NCI-H69 (cell line): ENCODE data around the gene DDI1.
A peak's percentile ranks its signal among the peaks of the same experiment; 100 is the strongest.
"Not testable (repeated sequence)": the region's sequence is repeated elsewhere in the genome, so short reads cannot be mapped to it uniquely, and the experiment has no call there.

Experiments used
- DNase-seq: peaks from one replicate; lab custom pipeline; 2025; lab: John Stamatoyannopoulos, UW

Gene DDI1

DNA sequence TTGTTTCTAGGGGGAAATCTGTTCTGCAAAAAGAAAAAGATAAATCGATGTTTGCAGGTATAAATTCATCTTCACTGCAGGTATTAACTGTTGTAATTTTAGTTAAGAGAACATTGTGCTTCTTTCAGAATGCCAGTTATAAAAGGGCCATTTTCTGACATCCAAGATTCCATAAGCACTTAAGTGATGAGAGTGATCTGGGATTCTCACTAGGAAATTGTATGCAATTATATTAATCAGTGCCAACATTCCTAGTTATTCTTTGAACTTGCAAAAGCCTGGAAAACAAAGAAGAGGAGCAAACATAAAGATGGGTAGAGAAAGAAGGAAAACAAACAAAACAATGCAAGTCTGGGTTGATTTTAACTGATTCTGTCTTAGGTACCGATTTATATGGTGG, 5.4 kb downstream of the DDI1 start:
- peak; percentile 69 for DNase-seq

DNA sequence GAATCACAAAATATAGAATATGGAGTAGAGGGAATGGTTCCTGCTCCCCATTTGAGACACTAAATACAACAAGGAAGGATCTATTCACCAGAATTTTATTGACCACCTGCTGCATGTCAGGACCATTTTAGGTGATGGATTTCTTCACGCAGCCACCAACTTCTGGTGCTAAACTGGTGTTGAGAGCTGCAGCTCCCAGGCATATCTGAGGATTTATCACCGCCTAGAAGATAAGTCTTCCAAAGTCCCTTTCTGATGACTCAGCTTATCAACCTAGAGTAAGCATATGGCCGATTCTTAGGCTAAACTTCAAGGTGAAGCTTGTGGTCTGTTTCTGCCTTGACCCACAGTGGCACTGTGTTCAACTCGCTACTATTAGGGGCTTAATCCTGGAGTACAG, 6.7 kb downstream of the DDI1 start:
- DNase-seq, result no peak

DNA sequence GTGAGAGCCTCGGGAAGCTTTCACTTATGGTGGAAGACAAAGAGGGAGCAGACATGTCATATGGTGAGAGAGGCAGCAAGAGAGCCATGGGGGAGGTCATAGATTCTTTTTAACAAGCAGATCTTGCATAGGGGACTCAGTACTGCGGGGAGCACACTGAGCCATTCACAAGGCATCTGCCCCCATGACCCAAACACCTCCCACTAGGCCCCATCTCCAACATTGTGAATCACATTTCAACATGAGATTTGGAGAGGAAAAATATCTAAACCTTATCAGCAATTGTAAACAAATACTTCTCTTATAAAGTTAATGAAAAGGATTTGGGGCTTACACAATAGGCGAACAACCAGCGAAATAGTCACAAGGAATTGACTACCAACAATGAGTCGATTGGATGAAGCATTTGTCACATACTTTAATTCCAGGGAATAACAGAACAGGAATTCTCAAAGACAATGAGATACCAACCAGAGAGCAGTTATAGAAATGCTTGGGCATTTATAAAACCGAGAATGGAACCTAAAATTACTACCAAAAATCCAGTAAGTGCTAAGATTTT, 7.3 kb downstream of the DDI1 start:
- no peak for DNase-seq

DNA sequence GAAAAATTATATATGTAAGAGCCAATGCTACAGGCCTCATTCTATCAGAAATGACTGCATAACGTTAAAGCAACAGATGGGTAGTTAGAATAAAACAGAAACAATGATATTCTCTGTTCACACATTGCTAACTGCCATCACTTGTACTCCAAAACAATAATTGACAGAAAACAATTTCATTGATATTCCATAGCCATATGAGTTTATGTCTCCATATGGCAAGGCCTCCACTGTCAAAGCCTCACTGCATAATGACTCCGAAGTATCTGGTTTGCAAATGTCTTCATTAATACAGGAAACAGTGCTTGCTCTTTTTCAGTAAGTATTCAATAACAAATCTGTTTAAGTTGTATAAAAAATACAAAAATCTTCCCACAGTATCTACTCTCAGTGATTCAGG, 9.9 kb downstream of the DDI1 start:
- DNase-seq, result no peak

DNA sequence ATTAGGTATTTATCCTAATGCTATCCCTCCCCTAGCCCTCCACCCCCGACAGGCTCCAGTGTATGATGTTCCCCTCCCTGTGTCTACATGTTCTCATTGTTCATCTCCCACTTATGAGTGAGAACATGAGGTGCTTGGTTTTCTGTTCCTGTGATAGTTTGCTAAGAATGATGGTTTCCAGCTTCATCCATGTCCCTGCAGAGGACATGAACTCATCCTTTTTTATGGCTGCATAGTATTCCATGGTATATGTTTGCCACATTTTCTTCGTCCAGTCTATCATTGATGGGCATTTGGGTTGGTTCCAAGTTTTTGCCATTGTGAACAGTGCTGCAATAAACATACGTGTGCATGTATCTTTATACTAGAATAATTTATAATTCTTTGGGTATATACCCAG, 10.4 kb downstream of the DDI1 start:
- not testable (repeated sequence) for DNase-seq

DNA sequence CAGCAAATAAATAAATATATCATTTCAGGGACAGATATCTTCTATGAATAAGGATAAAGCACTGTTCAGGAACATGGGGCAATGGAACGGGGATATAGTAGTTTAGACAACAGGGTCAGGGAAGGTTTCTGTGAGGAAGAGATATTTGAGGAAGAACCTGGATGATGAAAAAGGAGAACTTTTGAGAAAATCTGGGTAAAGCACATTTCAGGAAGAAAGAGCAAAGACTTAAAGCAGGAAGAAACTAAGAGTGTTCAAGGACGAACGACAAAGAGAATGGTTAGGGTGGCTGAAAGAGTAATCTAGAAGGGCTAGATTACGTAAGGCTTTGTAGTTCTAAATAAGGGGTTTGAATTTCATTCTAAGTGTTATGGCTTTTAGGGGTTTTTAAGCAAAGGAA, 12.7 kb downstream of the DDI1 start:
- no peak for DNase-seq

DNA sequence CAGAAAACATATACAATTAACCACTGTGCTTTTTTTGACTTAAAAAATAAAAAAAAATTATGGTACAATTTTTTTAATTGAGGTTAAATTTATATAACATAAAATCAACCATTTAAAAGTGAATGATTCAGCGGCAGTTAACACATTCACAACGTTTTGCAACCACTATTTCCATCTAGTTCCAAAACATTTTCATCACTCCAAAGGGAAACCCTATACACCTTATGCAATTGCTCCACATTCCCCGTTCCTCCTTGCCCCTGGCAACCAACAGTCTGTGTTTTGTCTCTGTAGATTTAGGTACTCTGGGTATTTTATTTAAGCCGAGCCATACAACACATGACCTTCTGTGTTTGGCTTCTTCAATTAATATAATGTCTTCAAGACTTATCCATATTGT, 15.3 kb downstream of the DDI1 start:
- DNase-seq, result no peak

DNA sequence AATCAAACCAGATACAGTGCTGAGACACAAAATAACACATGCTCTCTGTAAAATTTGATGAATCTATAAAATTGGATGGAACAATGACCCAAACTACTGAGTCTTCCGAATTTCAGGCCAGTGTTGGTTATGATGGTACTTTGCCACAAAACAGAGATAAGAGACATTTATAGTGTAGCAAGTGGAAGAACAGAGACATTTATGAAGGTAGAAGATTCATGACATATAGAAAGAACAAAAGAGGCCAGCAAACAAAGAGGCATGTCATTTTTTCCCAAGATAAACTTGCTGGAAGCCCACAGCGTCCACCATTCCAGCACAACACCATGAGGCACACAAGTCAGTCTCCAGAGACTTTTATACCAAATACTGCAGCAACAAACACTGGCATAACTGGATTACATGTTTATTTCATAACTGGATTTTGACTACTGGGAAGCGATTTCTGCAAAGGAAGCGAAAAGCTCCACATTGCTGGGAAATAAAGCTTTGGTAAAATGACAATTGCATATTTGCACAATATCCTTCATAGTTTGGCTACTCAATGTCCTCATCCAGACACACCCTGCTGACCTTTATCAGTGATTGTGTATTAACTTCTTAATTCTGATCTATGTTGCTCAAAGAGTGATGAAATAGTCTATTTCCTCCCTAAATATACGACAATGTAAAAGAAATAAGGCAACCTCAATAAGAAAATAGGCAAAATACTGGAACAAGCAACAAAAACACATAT, 17.5 kb downstream of the DDI1 start:
- no peak for DNase-seq

DNA sequence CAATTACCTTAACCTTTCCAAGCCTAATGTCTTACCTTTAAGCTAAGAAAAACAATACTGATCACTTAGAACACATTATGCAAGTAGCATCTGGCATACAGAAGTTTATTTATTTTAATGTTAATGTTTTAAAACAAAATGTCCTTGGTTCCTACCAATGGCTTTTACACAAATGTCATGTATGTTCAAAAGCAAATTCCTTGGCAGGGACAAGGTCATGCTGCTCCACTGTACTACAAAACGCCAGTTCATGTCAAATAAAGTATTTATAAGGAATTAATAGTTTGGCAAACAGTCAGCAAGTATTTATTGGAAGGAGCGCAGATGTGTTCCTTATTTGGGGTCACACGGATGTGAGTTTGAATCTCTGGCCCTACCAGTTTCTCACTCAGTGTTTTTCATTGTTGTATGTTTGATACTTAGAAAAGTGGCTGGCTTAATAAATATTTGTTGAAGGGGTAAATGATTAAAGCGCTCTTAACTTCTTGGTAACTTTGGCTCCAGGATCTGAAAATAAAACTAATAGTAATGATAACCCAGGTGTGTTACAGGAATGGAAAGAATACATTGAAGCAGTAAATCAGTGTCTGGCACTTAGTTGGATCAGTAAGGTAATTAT, 18.6 kb downstream of the DDI1 start:
- no peak for DNase-seq

DNA sequence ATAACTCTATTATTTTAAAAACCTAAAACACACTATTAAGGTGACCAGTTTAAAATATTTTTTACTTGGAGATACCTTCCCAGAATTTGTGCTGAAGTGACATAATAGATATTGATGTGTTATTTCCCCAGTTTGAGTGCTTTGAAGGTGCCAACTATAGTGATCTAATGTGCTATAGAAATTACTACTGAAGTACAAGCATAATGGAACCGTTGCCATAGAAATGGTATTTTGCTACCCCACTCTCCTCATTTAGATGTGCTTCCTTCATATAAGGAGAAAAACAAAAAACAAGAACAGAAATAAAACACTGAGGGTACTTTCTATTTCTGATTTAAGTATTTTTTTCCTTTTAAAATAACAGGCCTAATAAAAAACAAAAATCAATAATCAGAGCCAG, 19.2 kb downstream of the DDI1 start:
- no peak for DNase-seq

DNA sequence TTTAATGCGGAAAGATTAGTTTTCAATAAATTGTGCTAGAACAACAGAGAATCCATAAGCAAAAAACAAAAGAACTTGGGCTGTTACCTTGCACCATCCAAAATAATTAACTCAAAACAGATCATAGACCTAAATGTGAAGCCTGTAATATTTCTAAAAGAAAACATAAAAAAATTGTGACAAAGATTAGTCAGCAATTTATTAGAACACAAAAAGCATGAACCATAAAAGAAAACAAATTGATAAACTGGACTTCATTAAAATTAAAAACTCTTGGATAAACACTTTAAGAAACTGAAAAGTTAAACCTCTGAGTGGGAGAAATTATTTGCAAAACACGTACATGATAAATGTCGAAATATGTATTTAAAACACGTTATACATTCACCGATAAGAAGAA, 21.5 kb downstream of the DDI1 start:
- DNase-seq, result no peak

DNA sequence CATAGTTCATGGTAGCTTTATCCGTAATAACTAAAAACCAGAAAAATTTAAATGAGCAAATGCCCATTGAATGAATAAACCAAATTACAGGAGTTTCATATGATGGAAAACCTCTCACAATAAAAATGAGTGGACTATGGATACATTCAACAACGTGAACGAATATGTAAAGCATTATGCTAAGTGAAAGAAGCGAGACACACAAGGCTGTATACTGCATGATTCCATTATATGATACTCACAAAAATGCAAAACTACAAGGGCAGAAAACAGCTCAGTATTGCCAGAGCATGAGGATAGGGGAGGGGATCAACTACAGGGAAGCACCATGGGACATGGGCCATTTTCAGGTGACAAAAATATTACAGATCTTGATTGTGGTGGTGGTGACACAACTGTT, 22.2 kb downstream of the DDI1 start:
- no peak for DNase-seq

DNA sequence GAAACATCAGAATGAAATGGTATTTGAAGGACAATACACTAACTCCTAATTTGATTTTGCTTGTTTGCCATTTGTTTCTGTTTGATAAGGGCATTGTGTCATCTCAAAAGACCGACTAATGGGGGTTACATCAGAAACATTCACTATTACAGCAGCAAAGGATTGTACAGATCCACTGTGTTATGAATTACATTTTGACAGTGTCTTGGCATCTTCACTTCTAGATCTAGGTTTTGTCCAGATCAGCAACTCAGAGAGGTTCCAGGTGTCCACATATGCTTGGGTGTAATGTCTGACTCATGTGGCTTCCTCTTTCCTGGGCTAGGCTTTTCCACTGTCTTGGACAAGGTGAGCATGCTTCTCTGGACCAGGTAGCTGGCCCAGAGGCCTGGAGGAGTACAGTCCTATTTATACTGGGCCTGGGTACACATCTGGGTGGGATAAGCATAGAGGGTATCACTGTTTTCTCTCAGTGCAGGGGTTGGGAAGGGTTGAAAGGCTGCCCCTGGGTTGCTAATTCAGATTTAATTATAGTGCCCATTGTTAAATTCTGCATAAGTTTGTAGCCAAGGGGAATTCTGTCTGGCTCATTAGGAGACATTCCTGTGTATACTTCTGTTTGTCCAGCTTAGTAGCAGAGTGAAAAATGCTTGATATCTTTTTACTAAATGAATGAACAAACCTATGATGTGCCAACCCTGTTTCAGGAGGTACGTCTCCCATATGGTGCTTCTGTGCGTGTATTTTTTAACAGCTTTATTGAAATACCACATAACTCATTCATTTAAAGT, 23.8 kb downstream of the DDI1 start:
- DNase-seq, result peak; percentile 76

DNA sequence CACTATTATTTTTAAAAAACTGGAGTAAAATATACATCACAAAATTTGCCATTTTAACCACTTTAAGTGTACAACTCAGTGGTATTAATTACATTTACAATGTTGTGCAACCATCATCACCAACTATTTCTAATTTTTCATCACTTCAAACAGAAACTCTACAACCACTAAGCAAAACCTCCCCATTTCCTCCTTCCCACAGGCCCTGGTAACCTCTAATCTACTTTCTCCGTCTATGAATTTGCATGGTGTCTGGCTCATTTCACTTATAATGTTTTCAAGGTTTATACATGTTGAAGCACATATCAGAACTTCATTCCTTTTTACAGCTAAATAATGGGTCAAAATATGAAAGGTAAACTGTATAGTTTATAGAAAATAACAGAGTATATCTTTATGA, 24.4 kb downstream of the DDI1 start:
- no peak for DNase-seq

DNA sequence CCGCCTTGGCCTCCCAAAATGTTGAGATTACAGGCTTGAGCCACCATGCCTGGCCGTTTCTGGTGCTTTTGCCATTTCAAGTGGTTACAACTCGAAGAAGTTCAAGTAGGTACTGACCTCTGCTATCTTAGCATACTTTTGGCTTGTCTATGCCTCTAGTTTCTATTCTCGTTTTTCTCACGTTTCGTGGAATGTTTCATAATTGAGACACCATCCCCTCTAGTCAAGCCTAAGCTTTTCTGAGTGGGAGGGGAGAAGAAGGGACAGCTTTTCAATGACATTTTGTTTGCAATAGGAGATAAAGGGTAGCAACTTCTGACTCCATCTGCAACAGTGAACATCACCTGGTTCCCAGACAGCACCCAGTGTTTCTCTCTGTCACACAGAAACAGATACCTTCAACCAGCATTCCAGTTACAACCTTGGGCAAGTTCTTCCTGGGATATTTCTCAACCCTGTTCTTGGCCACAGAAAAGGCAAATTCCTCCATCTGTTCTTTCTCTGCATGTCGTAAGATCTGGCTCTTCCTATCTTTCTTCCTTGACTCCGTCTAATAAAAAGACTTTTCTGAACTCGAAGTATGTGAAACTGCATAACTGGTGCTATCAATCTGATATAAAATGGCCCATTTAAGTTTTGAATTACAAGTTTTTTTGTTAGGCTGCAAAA, 25.5 kb downstream of the DDI1 start:
- no peak for DNase-seq

DNA sequence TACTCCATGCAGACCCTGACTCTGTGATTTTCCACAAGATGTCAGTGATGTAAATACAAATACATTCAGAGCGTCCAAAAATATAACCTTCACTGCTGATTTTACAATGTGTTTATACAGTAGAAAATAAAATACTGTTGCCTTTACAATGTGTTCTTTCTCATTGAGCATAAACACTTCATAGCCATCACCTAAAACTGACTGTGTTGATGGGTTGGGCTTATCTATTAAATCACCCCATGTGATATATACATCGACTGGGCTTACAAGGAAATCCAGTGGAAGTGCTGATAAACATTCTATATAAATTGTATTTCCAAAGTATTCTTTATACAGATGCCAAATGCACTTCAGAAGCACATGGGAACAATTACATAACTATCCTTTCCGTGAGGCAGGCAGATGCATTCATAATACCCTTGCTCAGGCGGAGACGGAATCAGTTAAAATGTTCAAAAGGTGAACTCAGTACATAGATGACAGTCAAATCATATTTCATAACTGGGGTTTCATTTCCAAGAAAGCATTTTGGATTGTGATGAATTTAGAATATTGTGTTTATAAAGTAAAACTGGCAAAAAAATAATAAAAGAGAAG, 27.7 kb downstream of the DDI1 start:
- DNase-seq, result no peak

DNA sequence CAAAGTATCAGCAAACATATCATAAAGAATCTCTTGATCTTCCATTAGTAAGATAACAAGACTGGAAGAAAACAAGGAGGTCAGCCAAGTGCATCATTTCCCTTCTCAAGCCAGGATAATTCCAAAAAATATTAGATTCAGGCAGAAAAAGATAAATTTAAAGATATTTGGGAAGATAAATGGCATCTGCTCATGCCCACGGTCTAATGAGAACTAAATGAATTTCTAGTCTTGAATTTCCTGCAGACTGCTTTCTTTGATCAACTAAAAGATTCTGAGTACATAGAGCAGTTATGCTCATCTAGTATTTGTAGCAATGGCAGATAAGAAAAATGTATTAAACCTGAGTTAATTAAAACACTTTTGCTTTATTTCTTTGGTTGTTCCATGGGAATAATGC, 31.1 kb downstream of the DDI1 start:
- no peak for DNase-seq

DNA sequence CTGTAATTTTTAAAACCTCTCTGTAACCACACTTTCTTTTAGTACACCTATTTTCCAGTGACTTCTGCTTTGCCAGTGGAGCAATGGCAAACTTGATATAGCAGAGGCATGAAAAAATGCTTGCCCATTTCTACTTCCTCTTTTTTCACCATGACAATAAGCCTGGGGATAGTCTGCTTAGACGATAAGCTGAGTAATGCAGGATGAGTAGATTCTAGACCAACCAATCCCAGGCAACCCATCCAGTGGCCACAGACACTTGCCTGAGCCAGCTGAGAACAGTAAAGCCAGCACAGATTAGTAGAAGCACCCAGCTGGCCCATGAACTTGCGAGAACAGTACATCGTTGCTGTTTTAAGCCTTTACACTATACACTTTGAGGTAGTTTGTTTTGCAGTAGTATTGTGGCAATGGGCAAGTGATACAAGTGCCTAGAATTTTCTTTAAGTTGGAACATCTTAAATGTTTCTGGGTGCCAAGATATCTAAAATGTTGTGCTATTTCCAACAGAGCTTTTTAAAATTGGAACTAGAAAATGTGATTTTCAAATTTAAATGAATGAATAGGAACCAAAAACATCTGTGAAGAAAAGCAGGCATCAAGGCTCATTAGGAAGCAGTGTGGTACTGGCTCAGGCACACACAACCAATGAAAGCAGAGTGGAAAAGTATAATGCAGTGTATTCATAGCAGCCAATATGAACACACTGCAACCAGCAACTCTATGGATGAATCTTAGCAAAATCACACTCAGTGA, 37.7 kb downstream of the DDI1 start:
- DNase-seq, result peak; percentile 17

DNA sequence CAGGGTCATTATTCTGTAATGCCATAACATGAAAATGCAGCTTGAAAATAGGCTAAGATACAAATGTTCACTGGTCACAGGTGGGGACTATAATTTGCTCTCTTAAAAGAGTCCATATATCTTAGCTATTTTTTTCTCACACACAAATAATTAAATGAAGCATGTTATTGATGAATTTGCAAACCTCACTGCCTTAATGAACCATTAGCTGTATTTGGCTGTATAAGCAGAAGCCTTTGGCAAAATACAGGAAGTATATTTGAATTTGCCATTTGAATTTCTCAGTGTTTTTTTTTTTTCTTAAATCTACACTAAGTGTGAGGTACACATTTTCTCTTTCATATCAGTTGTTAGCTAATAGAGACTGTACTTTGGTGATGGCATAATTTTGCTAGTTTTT, 38.7 kb downstream of the DDI1 start:
- DNase-seq, result no peak

DNA sequence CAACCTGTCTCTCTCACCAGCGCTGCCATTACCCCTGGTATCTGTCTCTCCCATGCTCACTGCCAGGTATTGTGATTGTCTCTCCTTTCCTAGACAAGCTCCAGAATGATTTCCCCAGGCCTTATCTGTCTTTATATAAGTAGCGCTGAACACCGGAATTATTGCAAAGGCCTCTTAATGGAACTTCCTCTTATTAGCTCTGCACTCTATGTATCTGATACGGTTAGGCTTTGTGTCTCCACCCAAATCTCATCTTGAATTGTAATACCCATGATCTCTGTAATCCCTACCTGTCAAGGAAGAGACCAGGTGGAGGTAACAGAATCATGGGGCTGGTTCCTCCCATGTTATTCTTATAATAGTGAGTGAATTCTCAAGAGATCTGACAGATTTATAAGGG, 39.3 kb downstream of the DDI1 start:
- no peak for DNase-seq

DNA sequence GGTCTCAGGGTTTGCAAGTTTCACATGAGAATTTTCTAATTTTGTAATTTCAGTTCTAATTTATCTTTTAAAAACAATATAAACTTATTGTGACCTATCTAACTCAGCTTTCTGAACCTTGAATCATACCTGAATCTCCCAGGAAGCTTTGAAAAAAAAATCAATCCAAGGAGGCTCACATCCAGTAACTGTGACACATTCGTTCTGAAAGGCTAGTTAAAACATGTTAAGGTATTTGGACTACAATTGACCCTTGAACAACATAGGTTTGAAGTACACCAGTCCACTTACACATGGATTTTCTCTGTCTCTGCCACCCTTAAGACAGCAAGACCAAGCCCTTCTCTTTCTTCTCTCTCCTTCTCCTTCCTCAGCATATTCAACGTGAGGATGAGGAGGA, 40.0 kb downstream of the DDI1 start:
- DNase-seq, result no peak
